Small intestine (tissue), 7 donors: Measurements from ENCODE around the gene BRD1. TPM values are rescaled to one million over a fixed set of nuclear protein-coding genes. Genes with fewer than 3 reads are reported as not detected.
"Not testable (repeated sequence)": the region's sequence is repeated elsewhere in the genome, so short reads cannot be mapped to it uniquely, and the experiment has no call there.

Source experiments
- DNase-seq, 2 donors: peaks; one replicate each; pipeline versions ENCODE4 v3.0.0 to v3.0.0-alpha.2; 2013
- FAIRE-seq: peaks from 2 replicates; lab custom pipeline; 2012; peaks lifted over from hg19 to GRCh38; lab: Jason Lieb, UNC
- H3K27ac ChIP-seq, 3 donors: one replicate each; pipeline ENCODE4 v1.5.1; 2013; ENCODE audit warnings: low read length in 2 of 3, mild to moderate bottlenecking in 2 of 3, control low read depth in 1 of 3, inconsistent platforms in 1 of 3, low read depth in 1 of 3, moderate library complexity in 1 of 3
- H3K27me3 ChIP-seq, 3 donors: one replicate each; pipeline ENCODE4 v1.6.1; 2013; ENCODE audit warnings: low read length in 3 of 3, inconsistent platforms in 1 of 3; ENCODE audit not compliant: control insufficient read depth in 3 of 3, insufficient read depth in 3 of 3
- H3K36me3 ChIP-seq, 3 donors: one replicate each; pipeline ENCODE4 v1.6.1; 2013; ENCODE audit warnings: low read length in 3 of 3, inconsistent platforms in 1 of 3, low read depth in 1 of 3, mild to moderate bottlenecking in 1 of 3, moderate library complexity in 1 of 3; ENCODE audit not compliant: control insufficient read depth in 3 of 3, insufficient read depth in 2 of 3
- H3K4me1 ChIP-seq, 3 donors: one replicate each; pipeline ENCODE4 v1.6.1; 2013; ENCODE audit warnings: low read length in 2 of 3, inconsistent platforms in 1 of 3, low read depth in 1 of 3, mild to moderate bottlenecking in 1 of 3, moderate library complexity in 1 of 3; ENCODE audit not compliant: control insufficient read depth in 3 of 3, insufficient read depth in 2 of 3
- H3K4me3 ChIP-seq, 3 donors: one replicate each; pipeline ENCODE4 v1.5.1; 2013; ENCODE audit warnings: low read length in 3 of 3, control low read depth in 1 of 3, inconsistent platforms in 1 of 3, low read depth in 1 of 3, mild to moderate bottlenecking in 1 of 3, moderate library complexity in 1 of 3
- H3K9me3 ChIP-seq, 2 donors: one replicate each; pipeline ENCODE4 v1.6.1; 2013; ENCODE audit warnings: low read depth in 1 of 2, low read length in 1 of 2; ENCODE audit not compliant: control insufficient read depth in 2 of 2, insufficient read depth in 1 of 2
- whole genome bisulfite sequencing, 3 donors: extraction: QIAGEN DNeasy Blood & Tissue Kit; methylation state at CpG; one replicate each; pipeline ENCODE4 v1.1.7; 2013; 5-methylcytosine and 5-hydroxymethylcytosine counted together
- polyA plus RNA-seq, 4 donors: library from polyadenylated mRNA; stranded (reverse) in 3 of 4; unstranded in 1 of 4; fragments of 200-250 nt in 3 of 4; fragments of 120-200 nt in 1 of 4; gene quantifications; one replicate each; pipeline versions ENCODE4 v1.2.1 to v1.2.3, GENCODE V29; 2013
- donor health status: healthy with polysubstance abuse.
- donor health status: control.
- donor health status: control.
- donor health status: Bipolar disorder and iron deficiency.
- donor health status: healthy.

The BRD1 gene
- polyA plus RNA-seq, 4 donors = 18.5 to 33.2 (median 23.9) TPM

- no peak for DNase-seq
- 88 to 93% (median 90%) methylated on average over 26 to 31 of the region's 31 CpGs for WGBS, 3 donors
- Histone ChIP-seq H3K9me3 (no peaks in the 10 kb centered on the region), H3K27ac (no peak overlapping the region), H3K4me1 (peaks cover 0 to 8% (median 5%) of the 10 kb centered on the region in 3 donors), H3K27me3 (no peaks in the 10 kb centered on the region), H3K4me3 (no peak overlapping the region), H3K36me3 (peaks cover 0 to 12% (median 0%) of the 10 kb centered on the region in 3 donors)
- FAIRE-seq = no peak
These were observed 29.3 kb upstream of the BRD1 start for GRCh38 chr22:49856766-49857618.

GRCh38 chr22:49856343-49856742 is 28.7 kb upstream of the BRD1 start:
- DNase-seq (no peak), FAIRE-seq (no peak)
- Histone ChIP-seq H3K9me3 (no peaks in the 10 kb centered on the region), H3K4me1 (peaks cover 0 to 14% (median 5%) of the 10 kb centered on the region in 3 donors), H3K4me3 (no peak overlapping the region), H3K27ac (no peak overlapping the region), H3K27me3 (peaks cover 0 to 2% (median 0%) of the 10 kb centered on the region in 3 donors), H3K36me3 (peaks cover 0 to 12% (median 0%) of the 10 kb centered on the region in 3 donors)
- 89 to 90% (median 90%) methylated on average over 13 to 19 of the region's 23 CpGs for WGBS, 3 donors

GRCh38 chr22:49855251-49855911 is 27.7 kb upstream of the BRD1 start:
- H3K4me1 ChIP-seq = peaks cover 0 to 24% (median 5%) of the 10 kb centered on the region in 3 donors
- 7 to 27% (median 13%) methylated on average over 9 of the region's 9 CpGs for WGBS, 3 donors
- FAIRE-seq (no peak), DNase-seq (peak; percentile 49)
- H3K27me3 ChIP-seq = peaks cover 0 to 5% (median 2%) of the 10 kb centered on the region in 3 donors
- peak overlapping the region in 2 of 3 donors; percentile 11 to 79 for H3K4me3 ChIP-seq
- peaks cover 0 to 12% (median 0%) of the 10 kb centered on the region in 3 donors for H3K36me3 ChIP-seq
- H3K27ac ChIP-seq = peak overlapping the region in 1 of 3 donors; percentile 15
- no peaks in the 10 kb centered on the region for H3K9me3 ChIP-seq

GRCh38 chr22:49853981-49854831 is 26.5 kb upstream of the BRD1 start:
- 1% methylated on average over 62 to 101 of the region's 101 CpGs for WGBS, 3 donors
- no peak for FAIRE-seq
- no peaks in the 10 kb centered on the region for H3K9me3 ChIP-seq
- peaks cover 0 to 14% (median 2%) of the 10 kb centered on the region in 3 donors for H3K27me3 ChIP-seq
- DNase-seq = peak; percentile 49 to 76
- H3K36me3 ChIP-seq = peaks cover 0 to 10% (median 0%) of the 10 kb centered on the region in 3 donors
- peak overlapping the region; percentile 5 to 65 (median 63) for H3K27ac ChIP-seq
- H3K4me3 ChIP-seq = peak overlapping the region; percentile 64 to 79 (median 70)
- peaks cover 0 to 32% (median 5%) of the 10 kb centered on the region in 3 donors for H3K4me1 ChIP-seq

- H3K27me3 ChIP-seq = peaks cover 0 to 19% (median 4%) of the 10 kb centered on the region in 3 donors
- peak; percentile 97 to 99 for DNase-seq
- H3K36me3 ChIP-seq = peaks cover 0 to 6% (median 0%) of the 10 kb centered on the region in 3 donors
- H3K9me3 ChIP-seq = no peaks in the 10 kb centered on the region
- FAIRE-seq = no peak
- 1 to 3% (median 1%) methylated on average over 92 to 127 of the region's 127 CpGs for WGBS, 3 donors
- H3K27ac ChIP-seq = peak within 1 kb of the TSS; percentile 98 to 99 (median 98)
- H3K4me3 ChIP-seq = peak within 1 kb of the TSS; percentile 64 to 79 (median 70)
- H3K4me1 ChIP-seq = peaks cover 0 to 32% (median 5%) of the 10 kb centered on the region in 3 donors
These were observed 25.5 kb upstream of the BRD1 start, which contains the start of gene ZBED4 for GRCh38 chr22:49852898-49853894. ZBED4 (plus strand) TSS chr22:49853844; CDS start chr22:49883663, 29,819 bp downstream.

- H3K27ac ChIP-seq = peak overlapping the region; percentile 98 to 99 (median 98)
These were observed 24.9 kb upstream of the BRD1 start for GRCh38 chr22:49852568-49852897.

More at GRCh38 chr22:49852568-49852897, 24.9 kb upstream of the BRD1 start:
- H3K36me3 ChIP-seq, DNase-seq, FAIRE-seq, H3K9me3 ChIP-seq: not testable (repeated sequence)
- Histone ChIP-seq H3K4me1 (peaks cover 0 to 32% (median 5%) of the 10 kb centered on the region in 3 donors), H3K4me3 (peak overlapping the region; percentile 58 to 73 (median 61)), H3K27me3 (peaks cover 0 to 25% (median 9%) of the 10 kb centered on the region in 3 donors)
- 34 to 44% (median 35%) methylated on average over 13 of the region's 13 CpGs for WGBS, 3 donors
